HG03378 (cell line): Measurements from ENCODE around the gene TBC1D5.

Experiments used
- ATAC-seq: cut with Tn5 transposase; IDR thresholded peaks from one replicate; pipeline ENCODE4 v1.9.1; 2021; ENCODE audit warnings: mild to moderate bottlenecking, moderate library complexity; ENCODE audit not compliant: unreplicated experiment

TBC1D5 gene

GRCh38 chr3:17605934-17606333 lies 136.5 kb downstream of the TBC1D5 start:
- ATAC-seq = no peak

- ATAC-seq = no peak
Measured at GRCh38 chr3:17605032-17605431, 137.4 kb downstream of the TBC1D5 start.

GRCh38 chr3:17602126-17602525 lies 140.3 kb downstream of the TBC1D5 start:
- ATAC-seq = no peak

- ATAC-seq = no peak
Measured at GRCh38 chr3:17592956-17593355, 149.5 kb downstream of the TBC1D5 start.

- no peak for ATAC-seq
Measured at GRCh38 chr3:17590465-17590864, 152.0 kb downstream of the TBC1D5 start.

- ATAC-seq = no peak
Measured at GRCh38 chr3:17589888-17590287, 152.5 kb downstream of the TBC1D5 start.

GRCh38 chr3:17588422-17588821 lies 154.0 kb downstream of the TBC1D5 start:
- ATAC-seq = no peak

GRCh38 chr3:17585394-17586325 lies 156.8 kb downstream of the TBC1D5 start:
- ATAC-seq = no peak

- no peak for ATAC-seq
Measured at GRCh38 chr3:17584066-17584465, 158.4 kb downstream of the TBC1D5 start.

GRCh38 chr3:17583530-17583929 lies 158.9 kb downstream of the TBC1D5 start:
- ATAC-seq = no peak

- no peak for ATAC-seq
Measured at GRCh38 chr3:17581421-17582080, 160.9 kb downstream of the TBC1D5 start.

GRCh38 chr3:17580901-17581300 lies 161.5 kb downstream of the TBC1D5 start:
- ATAC-seq = no peak

- peak; percentile 99 for ATAC-seq
Measured at GRCh38 chr3:17579289-17580031, 163.0 kb downstream of the TBC1D5 start.

GRCh38 chr3:17577796-17578520 lies 164.5 kb downstream of the TBC1D5 start:
- no peak for ATAC-seq

GRCh38 chr3:17573396-17573795 lies 169.0 kb downstream of the TBC1D5 start:
- ATAC-seq = peak; percentile 96

GRCh38 chr3:17571686-17572085 lies 170.7 kb downstream of the TBC1D5 start:
- no peak for ATAC-seq

- ATAC-seq = no peak
Measured at GRCh38 chr3:17562845-17563244, 179.6 kb downstream of the TBC1D5 start.

GRCh38 chr3:17558565-17558964 lies 183.9 kb downstream of the TBC1D5 start:
- ATAC-seq = no peak

GRCh38 chr3:17557749-17558463 lies 184.5 kb downstream of the TBC1D5 start:
- no peak for ATAC-seq

GRCh38 chr3:17555525-17555924 lies 186.9 kb downstream of the TBC1D5 start:
- ATAC-seq = no peak
